ENCODE data around the gene ANKH. TPM values are rescaled to one million over a fixed set of nuclear protein-coding genes. Genes with fewer than 3 reads are reported as not detected.
A peak's percentile ranks its signal among the peaks of the same experiment; 100 is the strongest.

Gene ANKH
- total RNA-seq, 8 experiments from 2014 or later: 4.6 to 57.0 (median 13.0) TPM

DNA sequence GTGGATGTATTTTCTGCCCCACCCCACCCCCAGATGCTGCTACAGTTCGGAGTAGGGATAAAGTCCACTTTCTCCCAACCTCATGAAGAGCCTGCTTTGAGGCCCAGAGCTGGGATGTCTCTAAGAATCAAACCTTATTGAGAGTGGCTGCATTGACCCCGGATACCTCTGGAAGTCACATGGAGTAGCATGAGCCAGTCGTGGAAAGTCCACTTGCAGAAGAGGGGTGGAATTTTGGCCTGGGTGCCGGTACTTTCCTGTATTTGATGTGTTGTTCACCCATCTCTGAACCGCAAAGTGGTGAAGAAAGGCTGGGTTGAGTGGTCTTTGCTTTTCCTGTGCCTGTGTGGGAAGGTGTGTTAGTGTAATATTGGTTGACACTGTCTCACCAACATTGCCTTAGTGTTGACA, 203.4 kb downstream of the ANKH start:
- H3K4me1 ChIP-seq (replicated peaks in 1 of 2): peaks cover 10 to 14% of the 10 kb centered on the region in 2 donors
- H3K4me3 ChIP-seq: no peak overlapping the region
- 67 to 100% (median 92%) methylated on average over 1 to 4 of the region's 5 CpGs; no CpG with 5 or more reads in 4 of the 10 experiments for WGBS, 10 experiments
- in situ Hi-C loops (cut with MboI; ENCODE audit: low pct_unique_long_range_greater_than_20kb in 2 of 9, low sequenced_read_pairs in 9 of 9, unreplicated experiment in 9 of 9): loop anchor here in 2 of 9 experiments (25.0 kb wide), 1 partner anchor 306 kb away; no protein-coding TSS in a partner anchor
- ATAC-seq (replicated peaks in 6 of 8): no peak
- no peak overlapping the region for H3K27ac ChIP-seq

DNA sequence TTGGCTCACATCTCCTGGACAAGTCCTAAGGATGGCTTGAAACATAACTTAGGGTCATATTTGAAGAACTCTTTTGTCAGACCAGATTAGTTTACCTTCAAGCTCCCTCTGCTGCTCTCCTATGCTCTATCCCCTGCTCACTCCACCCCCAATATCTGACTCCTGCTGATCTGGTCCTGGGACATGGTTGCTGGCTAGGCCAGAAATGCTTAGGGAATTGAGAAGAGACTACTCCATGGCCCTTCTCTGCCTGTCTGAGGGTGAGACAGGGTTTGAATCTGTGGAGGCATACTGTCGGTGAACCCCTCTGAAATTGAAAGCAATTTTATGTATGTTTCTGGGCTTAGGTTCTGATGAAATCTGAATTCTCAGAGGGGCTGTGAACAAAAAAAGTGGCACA, 203.8 kb downstream of the ANKH start:
- Histone ChIP-seq H3K4me3 (no peak overlapping the region), H3K4me1 (replicated peaks in 1 of 2) (peaks cover 13 to 18% of the 10 kb centered on the region in 2 donors), H3K27ac (no peak overlapping the region)
- in situ Hi-C loops (cut with MboI; ENCODE audit: low pct_unique_long_range_greater_than_20kb in 2 of 9, low sequenced_read_pairs in 9 of 9, unreplicated experiment in 9 of 9): loop anchor here in 2 of 9 experiments (25.0 kb wide), 1 partner anchor 305 kb away; no protein-coding TSS in a partner anchor
- WGBS, 10 experiments: 71 to 100% (median 83%) methylated on average over 1 of the region's 1 CpG; no CpG with 5 or more reads in 3 of the 10 experiments
- ATAC-seq (replicated peaks in 6 of 8): no peak

DNA sequence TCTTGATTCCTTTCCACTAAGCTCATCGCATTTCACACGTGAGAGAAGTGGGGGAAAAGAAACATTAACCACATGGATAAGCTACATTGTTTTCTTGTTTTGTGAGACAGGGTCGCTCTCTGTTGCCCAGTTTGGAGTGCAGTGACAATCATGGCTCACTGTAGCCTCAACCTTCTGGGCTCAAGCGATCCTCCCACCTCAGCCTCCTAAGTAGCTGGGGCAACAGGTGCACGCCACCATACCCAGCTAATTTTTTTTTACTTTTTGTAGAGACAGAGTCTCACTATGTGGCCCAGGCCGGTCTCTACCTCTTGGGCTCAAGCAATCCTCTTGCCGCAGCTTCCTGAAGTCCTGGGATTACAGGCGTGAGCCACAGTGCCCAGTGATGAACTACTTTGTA, 204.3 kb downstream of the ANKH start:
- in situ Hi-C loops (cut with MboI; ENCODE audit: low pct_unique_long_range_greater_than_20kb in 2 of 9, low sequenced_read_pairs in 9 of 9, unreplicated experiment in 9 of 9): loop anchor here in 2 of 9 experiments (25.0 kb wide), 1 partner anchor 305 kb away; no protein-coding TSS in a partner anchor
- Histone ChIP-seq H3K4me1 (replicated peaks in 1 of 2) (peaks cover 13 to 19% of the 10 kb centered on the region in 2 donors), H3K4me3 (no peak overlapping the region), H3K27ac (no peak overlapping the region)
- 20 to 100% (median 86%) methylated on average over 1 to 6 of the region's 8 CpGs; no CpG with 5 or more reads in 2 of the 10 experiments for WGBS, 10 experiments
- ATAC-seq (replicated peaks in 6 of 8): no peak

- Histone ChIP-seq H3K4me1 (replicated peaks in 1 of 2) (peaks cover 13 to 19% of the 10 kb centered on the region in 2 donors), H3K27ac (no peak overlapping the region), H3K4me3 (no peak overlapping the region)
- in situ Hi-C loops (cut with MboI; ENCODE audit: low pct_unique_long_range_greater_than_20kb in 2 of 9, low sequenced_read_pairs in 9 of 9, unreplicated experiment in 9 of 9): loop anchor here in 2 of 9 experiments (25.0 kb wide), 1 partner anchor 304 kb away; no protein-coding TSS in a partner anchor
- WGBS, 10 experiments: 0 to 100% (median 34%) methylated on average over 1 to 2 of the region's 2 CpGs
- no peak for ATAC-seq (replicated peaks in 6 of 8)
Measured at GRCh38 chr5:14666357-14666756, 205.2 kb downstream of the ANKH start.

GRCh38 chr5:14665949-14666348, 205.6 kb downstream of the ANKH start:
- Histone ChIP-seq H3K27ac (no peak overlapping the region), H3K4me1 (replicated peaks in 1 of 2) (peaks cover 13 to 19% of the 10 kb centered on the region in 2 donors), H3K4me3 (peak overlapping the region in 4 of 5 donors; percentile 52 to 73 (median 58))
- in situ Hi-C loops (cut with MboI; ENCODE audit: low pct_unique_long_range_greater_than_20kb in 2 of 9, low sequenced_read_pairs in 9 of 9, unreplicated experiment in 9 of 9): loop anchor here in 2 of 9 experiments (25.0 kb wide), 1 partner anchor 304 kb away; no protein-coding TSS in a partner anchor
- 4 to 57% (median 23%) methylated on average over 1 to 6 of the region's 7 CpGs; no CpG with 5 or more reads in 2 of the 10 experiments for WGBS, 10 experiments
- ATAC-seq (replicated peaks in 6 of 8): peak in 1 of 8 experiments; percentile 14

- peak in 3 of 8 experiments; percentile 0 to 3 (median 1) for ATAC-seq (replicated peaks in 6 of 8)
- WGBS, 10 experiments: 0 to 12% (median 4%) methylated on average over 3 to 16 of the region's 21 CpGs; no CpG with 5 or more reads in 1 of the 10 experiments
- H3K4me1 ChIP-seq (replicated peaks in 1 of 2): peaks cover 13 to 19% of the 10 kb centered on the region in 2 donors
- in situ Hi-C loops (cut with MboI; ENCODE audit: low pct_unique_long_range_greater_than_20kb in 2 of 9, low sequenced_read_pairs in 9 of 9, unreplicated experiment in 9 of 9): loop anchor here in 2 of 9 experiments (25.0 kb wide), 1 partner anchor 303 kb away; no protein-coding TSS in a partner anchor
- H3K27ac ChIP-seq: peak overlapping the region in 1 of 2 donors; percentile 80
- peak overlapping the region; percentile 52 to 88 (median 64) for H3K4me3 ChIP-seq
Measured at GRCh38 chr5:14665101-14665822, 206.3 kb downstream of the ANKH start.

DNA sequence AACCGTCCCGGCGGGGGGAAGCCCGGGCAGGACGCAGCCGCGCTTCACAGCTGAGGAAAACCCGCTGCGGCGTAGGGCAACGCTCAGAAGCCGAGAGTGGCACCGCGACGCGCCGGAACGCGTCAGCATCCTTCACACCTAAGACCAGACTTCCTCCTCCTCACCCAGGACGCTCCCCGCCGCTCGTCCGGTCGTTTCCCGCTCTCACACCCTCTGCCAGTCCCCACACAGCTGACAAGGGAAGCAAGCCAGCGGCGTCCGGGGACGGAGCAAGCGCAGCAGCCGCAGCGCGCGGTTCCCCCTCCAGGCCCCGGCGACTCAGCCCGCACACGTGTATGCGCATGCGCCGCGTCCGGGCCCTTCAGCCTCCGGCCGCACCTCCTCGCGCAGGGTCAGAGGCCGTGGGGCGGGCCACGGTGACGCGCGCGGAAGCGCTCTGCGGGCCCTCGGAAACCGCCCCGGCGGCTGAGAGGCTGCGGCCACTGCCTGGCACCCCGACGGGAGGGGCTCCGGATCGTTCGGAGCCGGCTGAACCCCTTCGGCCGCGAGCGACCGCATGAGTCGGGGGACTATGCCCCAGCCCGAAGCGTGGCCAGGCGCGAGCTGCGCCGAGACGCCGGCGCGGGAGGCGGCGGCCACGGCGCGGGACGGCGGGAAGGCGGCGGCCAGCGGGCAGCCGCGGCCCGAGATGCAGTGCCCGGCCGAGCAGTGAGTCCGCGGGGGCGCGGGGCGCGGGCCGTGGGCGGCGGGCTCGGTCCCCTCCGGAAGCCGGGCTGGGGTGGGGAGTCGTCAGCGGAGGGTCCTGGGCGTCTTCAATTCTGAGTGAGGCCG, 207.1 kb downstream of the ANKH start, which contains the start of gene OTULIN:
Gene OTULIN (plus strand): TSS at position 449 of the 831 bp plus-strand sequence. CDS start 108 bp downstream, at position 557.
- H3K4me3 ChIP-seq: peak within 1 kb of the TSS; percentile 52 to 88 (median 64)
- H3K27ac ChIP-seq: peak within 1 kb of the TSS; percentile 80 to 86
- in situ Hi-C loops (cut with MboI; ENCODE audit: low pct_unique_long_range_greater_than_20kb in 2 of 9, low sequenced_read_pairs in 9 of 9, unreplicated experiment in 9 of 9): loop anchor here in 2 of 9 experiments (25.0 kb wide), 1 partner anchor 302 kb away; no protein-coding TSS in a partner anchor
- 0 to 20% (median 0%) methylated on average over 1 to 18 of the region's 115 CpGs; no CpG with 5 or more reads in 5 of the 10 experiments for WGBS, 10 experiments
- ATAC-seq (replicated peaks in 6 of 8): peak; percentile 84 to 95 (median 91)
- H3K4me1 ChIP-seq (replicated peaks in 1 of 2): peaks cover 13 to 19% of the 10 kb centered on the region in 2 donors

- Histone ChIP-seq H3K4me1 (replicated peaks in 1 of 2) (peaks cover 13 to 19% of the 10 kb centered on the region in 2 donors), H3K4me3 (peak overlapping the region; percentile 52 to 88 (median 64)), H3K27ac (peak overlapping the region; percentile 80 to 86)
- in situ Hi-C loops (cut with MboI; ENCODE audit: low pct_unique_long_range_greater_than_20kb in 2 of 9, low sequenced_read_pairs in 9 of 9, unreplicated experiment in 9 of 9): loop anchor here in 2 of 9 experiments (25.0 kb wide), 1 partner anchor 302 kb away; no protein-coding TSS in a partner anchor
- ATAC-seq (replicated peaks in 6 of 8): peak; percentile 10 to 39 (median 26)
- WGBS, 10 experiments: 0 to 16% (median 6%) methylated on average over 6 to 12 of the region's 24 CpGs; no CpG with 5 or more reads in 1 of the 10 experiments
Measured at GRCh38 chr5:14663734-14664269, 207.8 kb downstream of the ANKH start.

GRCh38 chr5:14662721-14663260, 208.8 kb downstream of the ANKH start:
- peaks cover 13 to 19% of the 10 kb centered on the region in 2 donors for H3K4me1 ChIP-seq (replicated peaks in 1 of 2)
- in situ Hi-C loops (cut with MboI; ENCODE audit: low pct_unique_long_range_greater_than_20kb in 2 of 9, low sequenced_read_pairs in 9 of 9, unreplicated experiment in 9 of 9): loop anchor here in 2 of 9 experiments (25.0 kb wide), 1 partner anchor 300 kb away; no protein-coding TSS in a partner anchor
- 94 to 100% (median 98%) methylated on average over 3 to 7 of the region's 7 CpGs for WGBS, 10 experiments
- peak overlapping the region in 3 of 5 donors; percentile 53 to 88 (median 73) for H3K4me3 ChIP-seq
- ATAC-seq (replicated peaks in 6 of 8): no peak
- no peak overlapping the region for H3K27ac ChIP-seq

DNA sequence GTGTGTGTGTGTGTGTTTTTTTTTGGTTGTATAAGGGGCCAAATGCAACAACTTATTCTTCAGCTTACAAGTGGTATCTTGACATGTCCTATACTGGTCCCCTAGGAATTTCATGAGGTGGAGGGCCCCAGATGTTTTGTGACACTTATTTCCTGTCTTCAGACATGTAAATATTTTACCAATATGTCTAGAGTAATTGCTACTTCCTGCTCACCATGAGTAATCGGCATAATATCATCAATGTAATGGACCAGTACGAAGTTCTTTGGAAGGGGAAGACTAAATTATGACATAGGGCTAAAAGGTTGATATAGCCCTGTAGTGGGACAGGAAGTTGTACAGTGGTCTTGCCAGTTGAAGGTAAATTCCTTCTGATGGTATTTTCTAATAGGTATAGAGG, 210.7 kb downstream of the ANKH start:
- WGBS, 10 experiments: 40 to 100% (median 95%) methylated on average over 2 of the region's 2 CpGs; no CpG with 5 or more reads in 2 of the 10 experiments
- ATAC-seq (replicated peaks in 6 of 8): no peak
- Histone ChIP-seq H3K4me1 (replicated peaks in 1 of 2) (peaks cover 6 to 12% of the 10 kb centered on the region in 2 donors), H3K4me3 (no peak overlapping the region), H3K27ac (no peak overlapping the region)
- in situ Hi-C loops (cut with MboI; ENCODE audit: low pct_unique_long_range_greater_than_20kb in 2 of 9, low sequenced_read_pairs in 9 of 9, unreplicated experiment in 9 of 9): loop anchor here in 2 of 9 experiments (25.0 kb wide), 1 partner anchor 299 kb away; no protein-coding TSS in a partner anchor

DNA sequence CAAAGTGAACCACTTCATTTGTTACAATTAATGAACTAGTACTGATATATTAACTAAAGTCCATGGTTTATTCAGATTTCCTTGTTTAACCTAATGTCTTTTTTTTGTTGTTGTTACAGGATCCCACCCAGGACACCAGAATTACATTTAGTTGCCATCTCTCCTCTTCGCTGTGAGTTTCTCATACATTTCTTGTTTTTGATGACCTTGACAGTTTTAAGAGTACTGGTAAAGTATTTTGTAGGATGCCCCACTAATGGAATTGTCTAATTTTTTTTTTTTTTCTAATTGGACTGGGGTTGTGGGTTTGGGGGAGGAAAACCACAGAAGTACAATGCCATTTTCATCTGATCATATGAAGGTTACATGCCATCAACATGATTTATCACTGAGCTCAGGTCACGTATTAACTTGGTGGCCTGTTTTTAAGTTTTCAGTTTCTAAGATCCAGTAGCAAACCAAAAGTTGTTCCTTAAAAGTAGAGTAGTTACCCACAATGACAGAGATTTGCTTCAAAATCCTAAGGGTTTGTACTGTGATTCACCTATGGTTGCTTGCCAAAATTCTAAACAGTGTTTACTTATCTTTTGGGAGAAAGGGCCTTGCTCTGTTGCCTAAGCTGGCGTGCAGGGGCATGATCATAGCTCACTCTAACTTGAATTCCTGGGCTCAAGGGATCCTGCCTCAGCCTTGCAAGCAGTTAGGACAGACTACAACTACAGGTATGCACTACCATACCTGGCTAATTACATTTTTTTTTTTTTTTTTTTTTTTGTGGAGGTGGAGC, 211.6 kb downstream of the ANKH start:
- peaks cover 4 to 9% of the 10 kb centered on the region in 2 donors for H3K4me1 ChIP-seq (replicated peaks in 1 of 2)
- WGBS, 10 experiments: 78 to 100% (median 100%) methylated on average over 1 to 3 of the region's 3 CpGs
- H3K27ac ChIP-seq: no peak overlapping the region
- in situ Hi-C loops (cut with MboI; ENCODE audit: low pct_unique_long_range_greater_than_20kb in 2 of 9, low sequenced_read_pairs in 9 of 9, unreplicated experiment in 9 of 9): loop anchor here in 2 of 9 experiments (25.0 kb wide), 1 partner anchor 298 kb away; no protein-coding TSS in a partner anchor
- H3K4me3 ChIP-seq: no peak overlapping the region
- ATAC-seq (replicated peaks in 6 of 8): no peak
